Right atrium auricular region (tissue), 2 donors: ENCODE measurements around the gene RTKN. TPM values are rescaled to one million over a fixed set of nuclear protein-coding genes. Genes with fewer than 3 reads are reported as not detected.
A peak's percentile ranks its signal among the peaks of the same experiment; 100 is the strongest.
"Not testable (repeated sequence)": the region's sequence is repeated elsewhere in the genome, so short reads cannot be mapped to it uniquely, and the experiment has no call there.

Source experiments
- DNase-seq: peaks from one replicate; pipeline ENCODE4 v3.0.0-alpha.2; 2019; ENCODE audit warnings: low spot score
- H3K27ac ChIP-seq, 2 donors: fragments of 200-600 bp; sonication (generic); 1 replicate in 1 of 2; 2 replicates in 1 of 2; pipeline ENCODE4 v1.5.1; 2016 to 2019
- H3K27me3 ChIP-seq, 2 donors: fragments of 200-600 bp; sonication (generic); one replicate each; pipeline versions ENCODE4 v1.5.1 to v1.6.0; 2017 to 2019
- H3K36me3 ChIP-seq: fragments of 200-600 bp; sonication (generic); one replicate; pipeline ENCODE4 v1.5.1; 2016
- H3K4me1 ChIP-seq, 2 donors: fragments of 200-600 bp; sonication (generic); one replicate each; pipeline versions ENCODE4 v1.5.1 to v1.6.0; 2017 to 2019
- H3K4me3 ChIP-seq, 2 donors: fragments of 200-600 bp; sonication (generic); 1 replicate in 1 of 2; 2 replicates in 1 of 2; pipeline ENCODE4 v1.5.1; 2017 to 2019; ENCODE audit warnings: mild to moderate bottlenecking in 1 of 2, moderate library complexity in 1 of 2
- H3K9me3 ChIP-seq, 2 donors: fragments of 200-600 bp; sonication (generic); one replicate each; pipeline ENCODE4 v1.5.1; 2019
- CTCF ChIP-seq, 2 donors: fragments of 200-600 bp; sonication (generic); IDR thresholded peaks; one replicate each; pipeline ENCODE4 v1.5.1; 2019; ENCODE audit warnings: antibody characterized with exemption in 2 of 2
- total RNA-seq, 2 donors: library from RNA; depleted of rRNA; stranded (reverse); fragments of >200 nt; gene quantifications; one replicate each; pipeline ENCODE4 v1.1.0, GENCODE V29; 2016

The RTKN gene
- total RNA-seq, 2 donors from 2014 or later = 10.4 to 15.3 TPM

- Histone ChIP-seq H3K4me3 (no peak overlapping the region), H3K36me3 (peaks cover 19% of the 10 kb centered on the region), H3K9me3 (no peaks in the 10 kb centered on the region), H3K27me3 (no peaks in the 10 kb centered on the region), H3K27ac (no peak overlapping the region), H3K4me1 (peaks cover 0 to 32% of the 10 kb centered on the region in 2 donors)
- TF ChIP-seq CTCF (IDR thresholded peaks at IDR 0.05) = no peak
- DNase-seq = no peak
Observed at GRCh38 chr2:74462054-74462785, 20.5 kb upstream of the RTKN start.

- Histone ChIP-seq H3K27ac (no peak overlapping the region), H3K27me3 (no peaks in the 10 kb centered on the region), H3K4me3 (no peak overlapping the region), H3K4me1 (peaks cover 0 to 40% of the 10 kb centered on the region in 2 donors), H3K36me3 (peaks cover 19% of the 10 kb centered on the region), H3K9me3 (no peaks in the 10 kb centered on the region)
- no peak for TF ChIP-seq CTCF (IDR thresholded peaks at IDR 0.05)
- no peak for DNase-seq
Observed at GRCh38 chr2:74461187-74462053, 19.7 kb upstream of the RTKN start.

- H3K4me3 ChIP-seq, DNase-seq, H3K9me3 ChIP-seq, H3K27ac ChIP-seq, H3K27me3 ChIP-seq: not testable (repeated sequence)
- peaks cover 19% of the 10 kb centered on the region for H3K36me3 ChIP-seq
- H3K4me1 ChIP-seq = peaks cover 0 to 44% of the 10 kb centered on the region in 2 donors
Observed at GRCh38 chr2:74460187-74460586, 18.4 kb upstream of the RTKN start.

GRCh38 chr2:74459503-74460118 is 17.9 kb upstream of the RTKN start:
- not testable (repeated sequence) for H3K27me3 ChIP-seq, DNase-seq, H3K9me3 ChIP-seq, H3K4me3 ChIP-seq, H3K27ac ChIP-seq
- Histone ChIP-seq H3K36me3 (peaks cover 19% of the 10 kb centered on the region), H3K4me1 (peaks cover 0 to 45% of the 10 kb centered on the region in 2 donors)

GRCh38 chr2:74458938-74459363 is 17.2 kb upstream of the RTKN start:
- no peak for DNase-seq
- Histone ChIP-seq H3K27ac (peak overlapping the region; percentile 52 to 77), H3K9me3 (no peaks in the 10 kb centered on the region), H3K4me1 (peaks cover 0 to 43% of the 10 kb centered on the region in 2 donors), H3K4me3 (peak overlapping the region; percentile 53 to 78), H3K27me3 (no peaks in the 10 kb centered on the region), H3K36me3 (peaks cover 19% of the 10 kb centered on the region)
- no peak for TF ChIP-seq CTCF (IDR thresholded peaks at IDR 0.05)

GRCh38 chr2:74458132-74458937 is 16.6 kb upstream of the RTKN start, which contains the start of gene WBP1:
WBP1 (plus strand) TSS chr2:74458438; CDS start chr2:74458603, 165 bp downstream.
- Histone ChIP-seq H3K4me1 (peaks cover 0 to 41% of the 10 kb centered on the region in 2 donors), H3K4me3 (peak within 1 kb of the TSS; percentile 55 to 78), H3K9me3 (no peaks in the 10 kb centered on the region), H3K36me3 (peaks cover 19% of the 10 kb centered on the region), H3K27me3 (no peaks in the 10 kb centered on the region), H3K27ac (peak within 1 kb of the TSS; percentile 94 to 97)
- no peak for TF ChIP-seq CTCF (IDR thresholded peaks at IDR 0.05)
- peak; percentile 100 for DNase-seq
